22Rv1 (cell line): Measurements from ENCODE around the gene OR2B2.

Source experiments
- H3K27ac ChIP-seq: fragments of 450-650 bp; 2 replicates; pipeline ENCODE4 v1.5.1; 2017
- ZFX ChIP-seq: fragments of 450-650 bp; IDR thresholded peaks from 2 replicates; pipeline ENCODE4 v1.6.1; 2017; ENCODE audit warnings: antibody characterized with exemption, borderline replicate concordance
- TF ChIP-seq, protein P1 (sequence below): fragments of 450-650 bp; IDR thresholded peaks from 2 replicates; pipeline ENCODE4 v1.5.1; 2017; ENCODE audit warnings: mild to moderate bottlenecking

Gene OR2B2

DNA sequence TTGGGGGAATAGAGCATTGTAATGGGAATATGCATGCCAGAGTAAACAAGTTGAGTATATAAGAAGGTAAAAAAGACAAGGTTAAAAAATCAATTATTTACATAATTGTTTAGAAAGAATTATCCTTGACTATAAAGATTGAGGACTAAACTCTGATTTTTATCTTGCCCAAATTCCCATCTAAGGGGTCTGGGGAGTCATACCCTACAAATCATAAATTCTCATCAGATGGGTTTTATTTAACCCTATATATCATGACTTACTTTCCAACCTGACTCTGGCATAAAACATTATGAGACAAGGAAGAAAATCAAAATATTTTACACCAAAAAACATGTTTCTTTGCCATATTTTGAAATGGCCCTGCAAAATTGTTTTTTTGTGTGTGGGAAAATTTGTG lies 12.7 kb downstream of the OR2B2 start:
- H3K27ac ChIP-seq, result no peak overlapping the region
- TF ChIP-seq, protein P1, sequence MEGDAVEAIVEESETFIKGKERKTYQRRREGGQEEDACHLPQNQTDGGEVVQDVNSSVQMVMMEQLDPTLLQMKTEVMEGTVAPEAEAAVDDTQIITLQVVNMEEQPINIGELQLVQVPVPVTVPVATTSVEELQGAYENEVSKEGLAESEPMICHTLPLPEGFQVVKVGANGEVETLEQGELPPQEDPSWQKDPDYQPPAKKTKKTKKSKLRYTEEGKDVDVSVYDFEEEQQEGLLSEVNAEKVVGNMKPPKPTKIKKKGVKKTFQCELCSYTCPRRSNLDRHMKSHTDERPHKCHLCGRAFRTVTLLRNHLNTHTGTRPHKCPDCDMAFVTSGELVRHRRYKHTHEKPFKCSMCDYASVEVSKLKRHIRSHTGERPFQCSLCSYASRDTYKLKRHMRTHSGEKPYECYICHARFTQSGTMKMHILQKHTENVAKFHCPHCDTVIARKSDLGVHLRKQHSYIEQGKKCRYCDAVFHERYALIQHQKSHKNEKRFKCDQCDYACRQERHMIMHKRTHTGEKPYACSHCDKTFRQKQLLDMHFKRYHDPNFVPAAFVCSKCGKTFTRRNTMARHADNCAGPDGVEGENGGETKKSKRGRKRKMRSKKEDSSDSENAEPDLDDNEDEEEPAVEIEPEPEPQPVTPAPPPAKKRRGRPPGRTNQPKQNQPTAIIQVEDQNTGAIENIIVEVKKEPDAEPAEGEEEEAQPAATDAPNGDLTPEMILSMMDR, result no peak
- TF ChIP-seq ZFX, result no peak

DNA sequence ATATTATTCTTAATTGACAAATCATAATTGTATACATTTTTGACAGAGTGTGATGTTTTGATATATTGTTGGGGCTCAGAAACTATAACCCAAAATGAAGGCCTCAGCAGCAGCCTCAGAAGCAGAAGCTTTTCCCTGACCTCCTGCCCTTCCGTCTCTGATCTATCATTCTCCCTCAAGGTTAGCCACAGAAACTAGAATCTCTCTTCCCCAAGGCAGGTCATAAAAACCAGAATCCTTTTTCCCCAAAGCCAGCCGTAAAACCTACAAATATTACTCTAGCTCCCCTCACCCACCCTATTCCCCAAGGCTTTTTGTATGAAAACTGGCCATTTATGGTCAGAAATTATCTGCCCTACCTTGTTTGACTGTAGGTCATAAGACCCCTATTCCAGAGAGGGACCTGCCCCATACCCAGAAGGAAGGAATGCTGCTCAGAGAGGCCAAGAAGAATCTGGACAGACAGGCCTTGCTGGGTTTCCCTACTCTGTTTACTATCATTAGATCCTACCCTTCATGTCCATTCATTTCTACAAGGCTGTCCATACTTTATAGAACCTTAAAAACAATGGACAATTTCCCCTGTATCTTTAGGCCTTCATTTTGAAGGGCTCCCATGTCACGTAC lies 14.5 kb downstream of the OR2B2 start:
- no peak overlapping the region for H3K27ac ChIP-seq
- TF ChIP-seq, protein P1, result no peak
- TF ChIP-seq ZFX, result no peak

DNA sequence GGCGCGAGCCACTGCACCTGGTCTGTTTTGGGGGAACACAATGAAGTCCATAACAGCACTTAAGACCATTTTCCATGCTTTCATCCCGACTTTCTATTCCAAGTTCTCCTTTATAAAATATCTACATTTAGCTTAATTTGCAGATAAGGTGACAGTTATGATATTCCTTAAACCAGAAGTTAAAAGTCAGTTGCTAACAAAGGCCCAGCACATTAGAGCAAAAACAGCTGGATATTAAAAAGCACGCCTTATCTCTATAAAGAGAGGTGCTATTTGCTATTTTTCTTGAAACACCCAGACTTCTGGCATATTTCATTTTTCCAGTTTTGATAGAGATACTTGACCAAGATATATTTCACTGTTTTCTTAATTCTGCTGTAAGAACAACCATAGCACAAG lies 15.8 kb downstream of the OR2B2 start:
- TF ChIP-seq, protein P1, result no peak
- no peak for TF ChIP-seq ZFX
- H3K27ac ChIP-seq, result peak overlapping the region; percentile 100

DNA sequence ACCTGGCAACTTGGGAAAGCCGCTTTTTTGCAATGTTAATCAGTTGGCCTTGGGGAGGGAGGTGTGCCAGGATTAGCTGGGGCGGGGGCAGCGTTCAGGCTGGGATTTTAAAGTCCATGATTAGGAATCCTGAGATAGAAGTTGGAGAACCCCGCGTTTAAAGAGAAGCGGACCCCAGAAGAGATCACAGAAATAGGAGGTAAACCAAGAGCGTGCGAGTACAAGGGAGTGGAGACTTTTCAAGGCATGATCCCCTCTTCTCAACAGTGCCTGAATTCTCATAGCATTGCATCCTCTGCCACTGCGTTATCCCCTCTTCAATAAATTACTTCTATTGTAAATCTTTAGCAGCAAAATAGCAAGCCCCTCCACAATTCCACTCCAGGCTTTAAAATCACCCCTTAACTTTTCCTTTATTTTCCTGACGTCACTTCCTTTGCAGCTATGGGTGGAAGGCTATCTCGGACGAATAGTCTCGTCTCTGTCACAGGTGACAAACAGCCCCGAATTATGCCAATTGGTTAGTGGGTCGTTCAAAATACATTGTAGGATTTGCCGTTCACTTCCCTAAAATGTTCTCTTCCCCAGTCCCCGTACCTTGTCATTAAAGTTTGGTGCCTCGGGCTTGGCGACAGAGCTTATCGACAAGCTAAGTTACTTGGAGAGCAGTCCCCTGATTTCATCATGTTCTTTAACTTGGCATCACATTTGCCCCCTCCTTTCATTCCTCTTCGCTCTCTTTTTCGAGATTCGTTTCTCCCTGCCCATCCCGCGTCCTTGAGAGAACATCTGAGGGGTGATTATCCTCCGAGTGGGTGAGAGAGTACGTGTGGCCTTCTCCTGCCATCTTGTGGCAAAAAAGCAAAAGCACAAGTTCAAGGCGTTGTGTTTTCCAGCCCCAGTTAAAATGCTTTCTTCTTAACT lies 17.1 kb downstream of the OR2B2 start:
- TF ChIP-seq, protein P1, result peak; percentile 87
- no peak for TF ChIP-seq ZFX
- peak overlapping the region; percentile 100 for H3K27ac ChIP-seq

DNA sequence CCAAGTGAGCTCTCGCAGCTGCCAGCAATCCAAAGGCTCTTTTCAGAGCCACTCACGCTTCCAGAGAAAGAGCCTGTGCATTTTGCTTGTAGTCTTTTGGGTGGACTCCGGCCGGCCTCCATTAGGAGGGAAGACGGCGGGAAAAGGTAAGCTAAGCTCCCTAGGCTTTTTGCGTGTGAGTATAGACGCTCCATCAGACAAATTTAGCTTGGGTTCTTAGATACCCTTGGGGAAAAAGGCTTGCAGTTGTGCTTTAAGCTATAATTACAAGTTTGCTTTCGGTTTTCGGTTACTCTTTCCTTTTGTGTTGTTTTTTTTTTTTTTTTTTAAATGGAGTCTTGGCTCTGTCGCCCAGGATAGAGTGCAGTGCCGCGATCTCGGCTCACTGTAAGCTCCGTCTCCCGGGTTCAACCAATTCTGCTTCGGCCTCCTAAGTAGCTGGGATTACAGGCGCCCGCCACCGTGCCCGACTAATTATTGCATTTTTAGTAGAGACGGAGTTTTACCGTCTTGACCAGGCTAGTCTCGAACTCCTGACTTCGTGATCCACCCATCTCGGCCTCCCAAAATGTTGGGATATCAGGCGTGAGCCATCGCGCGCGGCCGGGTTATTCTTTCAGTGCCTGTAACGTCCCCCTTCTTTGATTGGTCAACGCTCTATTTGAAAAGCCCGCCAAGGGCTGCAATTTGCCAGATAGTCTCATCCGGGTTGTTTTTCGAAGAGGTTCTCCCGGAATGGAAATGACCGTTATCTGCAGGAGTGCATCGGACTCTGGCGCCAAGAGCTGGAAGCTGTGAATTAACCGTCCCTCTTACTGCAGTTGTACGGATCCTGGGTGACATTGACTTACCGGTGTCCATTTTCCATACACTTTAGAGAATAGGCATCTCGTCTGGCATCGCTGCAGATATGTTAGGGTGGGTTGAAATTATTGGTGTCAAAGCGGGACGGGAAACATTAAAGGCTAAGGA lies 18.1 kb downstream of the OR2B2 start:
- TF ChIP-seq, protein P1, result no peak
- TF ChIP-seq ZFX, result no peak
- peak overlapping the region; percentile 100 for H3K27ac ChIP-seq

DNA sequence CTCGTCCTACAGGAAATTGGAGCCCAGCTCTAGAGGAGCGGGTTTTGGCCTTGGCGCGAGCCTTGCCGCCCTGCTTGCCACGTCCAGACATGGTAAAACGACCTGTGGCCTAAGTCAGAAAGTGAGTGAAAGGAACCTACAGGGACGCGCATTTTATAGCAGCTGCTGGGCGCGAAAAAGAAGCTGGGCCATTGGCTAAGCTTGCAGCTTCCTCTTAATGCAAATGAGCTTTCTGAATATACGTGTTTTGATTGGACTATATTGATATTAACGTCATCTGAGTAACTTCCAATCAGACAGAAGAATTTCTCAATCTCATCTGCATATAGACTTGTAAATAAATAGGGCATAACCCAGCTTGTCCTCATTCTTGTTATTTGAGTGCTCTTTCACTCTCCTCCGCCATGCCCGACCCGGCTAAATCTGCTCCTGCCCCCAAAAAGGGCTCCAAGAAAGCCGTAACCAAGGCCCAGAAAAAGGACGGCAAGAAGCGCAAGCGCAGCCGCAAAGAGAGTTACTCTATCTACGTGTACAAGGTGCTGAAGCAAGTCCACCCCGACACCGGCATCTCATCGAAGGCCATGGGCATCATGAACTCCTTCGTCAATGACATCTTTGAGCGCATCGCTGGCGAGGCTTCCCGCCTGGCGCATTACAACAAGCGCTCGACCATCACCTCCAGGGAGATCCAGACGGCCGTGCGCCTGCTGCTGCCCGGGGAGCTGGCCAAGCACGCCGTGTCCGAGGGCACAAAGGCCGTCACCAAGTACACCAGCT lies 18.9 kb downstream of the OR2B2 start:
- TF ChIP-seq, protein P1, result no peak
- no peak for TF ChIP-seq ZFX
- H3K27ac ChIP-seq, result peak overlapping the region; percentile 100
